CD4-positive, alpha-beta T cell treated with Interleukin-6 for 4 hours (primary cell): ENCODE results near the gene VSIG2.

Experiments used
- DNase-seq: peaks from one replicate; pipeline ENCODE4 v3.0.0-alpha.2; 2020; ENCODE audit warnings: mixed read lengths

VSIG2 gene

DNA sequence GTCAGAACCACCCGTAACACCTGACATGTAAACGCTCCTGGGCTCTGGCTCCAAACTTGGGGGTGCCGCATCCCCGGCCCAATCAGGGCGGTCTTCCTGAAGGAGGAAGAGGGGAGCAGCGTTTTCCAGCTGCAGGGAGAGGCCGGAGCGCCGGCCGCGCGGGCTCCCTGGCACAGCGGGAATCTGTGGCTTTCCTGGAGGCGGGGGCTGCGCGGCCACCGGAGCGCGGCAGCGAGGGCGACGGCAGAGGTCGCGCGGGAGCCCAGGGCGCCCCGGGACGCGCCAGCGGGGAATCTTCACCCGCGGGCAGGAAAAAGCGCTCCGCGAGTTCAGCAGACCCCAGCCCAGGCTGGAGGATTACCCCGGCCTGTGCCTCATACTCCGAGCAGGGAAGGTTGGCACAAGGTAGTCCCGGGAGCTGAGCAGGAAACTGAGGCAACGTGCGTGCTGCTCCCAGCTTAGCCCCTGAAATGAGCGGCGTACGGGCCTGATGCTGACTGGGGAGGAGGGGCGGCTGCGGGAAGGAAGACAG, 10.6 kb upstream of the VSIG2 start:
- DNase-seq: no peak

DNA sequence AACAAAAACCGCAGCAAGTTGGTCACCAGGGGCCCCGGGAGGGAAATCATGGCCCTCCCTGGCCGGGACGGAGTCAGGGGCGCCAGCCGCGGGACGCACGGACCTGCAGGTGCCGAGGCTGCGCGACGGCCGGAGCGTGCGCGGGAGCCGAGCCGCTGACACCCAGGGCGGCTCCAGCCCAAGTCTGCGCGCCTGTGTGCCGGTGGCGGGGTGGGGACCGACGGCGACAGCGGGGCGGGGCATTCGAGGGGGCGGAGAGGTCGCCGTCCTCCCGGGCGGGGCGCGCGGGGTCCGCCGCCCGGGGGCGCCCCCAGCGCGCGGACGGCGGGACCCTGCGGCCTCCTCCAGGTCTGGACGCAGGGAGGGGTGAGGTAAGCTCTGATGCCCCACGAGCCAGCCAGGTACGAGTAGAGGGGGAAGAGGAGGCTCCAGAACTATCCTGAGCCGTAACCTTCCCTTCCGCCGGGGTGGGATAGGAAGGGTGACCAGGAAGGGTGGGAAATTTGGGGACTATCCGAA, 10.1 kb upstream of the VSIG2 start, which contains the start of gene ESAM:
ESAM (minus strand) TSS at position 186 of the 519 bp plus-strand sequence; CDS start at position 50, 136 bp downstream.
- DNase-seq: peak; percentile 78

DNA sequence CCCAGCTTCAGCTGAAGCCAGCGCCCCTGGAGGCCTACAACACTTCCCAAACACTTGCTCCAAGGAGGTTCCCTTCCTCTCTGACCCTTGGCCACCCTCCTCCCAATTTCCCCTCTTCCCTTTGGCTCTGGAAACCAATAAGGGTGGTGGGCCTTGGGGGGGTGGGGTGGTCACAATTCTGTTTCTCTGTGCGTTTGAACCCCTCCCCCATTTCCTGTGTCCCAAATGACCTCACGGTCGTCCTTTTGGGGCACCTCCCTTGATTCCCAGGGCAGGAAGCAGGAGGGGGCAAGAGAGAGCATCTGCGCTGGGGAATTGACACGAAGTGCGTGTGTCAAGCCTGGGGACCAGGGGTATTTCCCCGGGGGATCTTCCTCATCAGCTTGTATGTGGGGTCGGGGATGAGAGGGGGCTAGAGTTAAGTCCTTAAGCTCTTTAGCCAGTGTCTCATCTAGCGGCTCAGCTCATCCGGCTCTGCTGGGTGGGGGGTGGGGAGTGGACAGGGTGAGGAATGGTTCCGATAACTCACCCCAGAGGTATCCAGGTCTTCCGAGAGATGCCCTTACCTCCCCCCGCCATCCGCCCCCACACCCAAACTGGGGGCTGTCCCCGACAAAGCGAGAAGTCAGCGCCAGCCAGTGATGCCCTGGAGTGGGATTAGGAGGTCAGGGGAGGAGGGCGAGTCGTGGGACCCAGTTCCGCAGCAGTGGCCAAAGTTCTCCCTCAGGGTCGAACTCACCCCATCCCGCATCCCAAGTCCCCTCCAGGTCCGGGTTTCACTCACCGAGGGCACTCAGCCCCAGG, 9.4 kb upstream of the VSIG2 start:
- DNase-seq: no peak

- DNase-seq: no peak
These were observed 8.8 kb upstream of the VSIG2 start for GRCh38 chr11:124760806-124761205.

GRCh38 chr11:124760205-124760652, 8.2 kb upstream of the VSIG2 start:
- DNase-seq: no peak

- no peak for DNase-seq
These were observed 7.5 kb upstream of the VSIG2 start for GRCh38 chr11:124759266-124760204.

GRCh38 chr11:124758355-124759265, 6.6 kb upstream of the VSIG2 start:
- peak; percentile 76 for DNase-seq

- no peak for DNase-seq
These were observed 5.3 kb upstream of the VSIG2 start for GRCh38 chr11:124757320-124757719.

GRCh38 chr11:124756753-124757227, 4.7 kb upstream of the VSIG2 start:
- DNase-seq: no peak

- DNase-seq: no peak
These were observed 4.1 kb upstream of the VSIG2 start for GRCh38 chr11:124756033-124756752.

GRCh38 chr11:124754710-124755109, 2.7 kb upstream of the VSIG2 start:
- no peak for DNase-seq

DNA sequence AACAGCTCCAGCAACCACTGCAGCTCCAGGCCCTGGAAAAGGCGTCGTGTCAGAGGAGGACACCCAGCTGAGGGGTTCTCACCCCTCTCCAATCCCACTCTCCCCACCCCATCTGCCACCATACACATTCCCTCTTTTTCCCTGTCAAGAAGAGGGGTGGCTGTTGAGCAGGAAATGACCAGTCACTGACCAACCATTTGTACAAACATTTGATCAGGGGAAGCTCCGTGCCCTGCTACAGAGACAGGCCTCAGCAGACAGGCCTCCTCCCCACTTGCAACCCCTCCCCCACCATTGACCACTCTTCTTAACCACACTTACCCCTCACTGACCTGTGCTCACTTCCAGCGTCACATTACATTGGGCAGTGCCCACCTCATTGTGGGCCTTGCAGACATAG, 2.3 kb upstream of the VSIG2 start:
- DNase-seq: no peak

- no peak for DNase-seq
These were observed 1.6 kb upstream of the VSIG2 start for GRCh38 chr11:124753624-124754023.

GRCh38 chr11:124753205-124753604, 1.1 kb upstream of the VSIG2 start:
- DNase-seq: no peak

- DNase-seq: no peak
These were observed 532 bp upstream of the VSIG2 start for GRCh38 chr11:124752471-124753102.

DNA sequence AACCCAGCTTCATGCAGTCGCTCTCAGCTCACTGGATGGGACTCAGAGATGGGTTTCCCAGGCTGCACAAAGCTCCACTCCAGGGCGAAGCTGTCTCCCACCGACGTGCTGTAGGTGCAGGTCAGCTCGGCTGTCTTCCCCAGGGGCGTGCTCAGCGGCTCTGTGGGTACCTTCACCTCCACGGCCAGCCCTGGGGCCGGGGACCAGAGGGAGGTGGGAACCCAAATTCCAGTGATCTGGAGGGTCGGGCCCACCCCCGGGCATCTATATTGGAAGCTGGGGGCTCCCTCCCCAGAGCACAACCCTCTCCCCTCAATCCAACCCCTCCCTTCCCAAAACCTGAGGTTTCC, 689 bp downstream of the VSIG2 start:
- no peak for DNase-seq

- no peak for DNase-seq
These were observed 2.1 kb downstream of the VSIG2 start for GRCh38 chr11:124749912-124750311.

- no peak for DNase-seq
These were observed 3.3 kb downstream of the VSIG2 start for GRCh38 chr11:124748481-124749343.

DNA sequence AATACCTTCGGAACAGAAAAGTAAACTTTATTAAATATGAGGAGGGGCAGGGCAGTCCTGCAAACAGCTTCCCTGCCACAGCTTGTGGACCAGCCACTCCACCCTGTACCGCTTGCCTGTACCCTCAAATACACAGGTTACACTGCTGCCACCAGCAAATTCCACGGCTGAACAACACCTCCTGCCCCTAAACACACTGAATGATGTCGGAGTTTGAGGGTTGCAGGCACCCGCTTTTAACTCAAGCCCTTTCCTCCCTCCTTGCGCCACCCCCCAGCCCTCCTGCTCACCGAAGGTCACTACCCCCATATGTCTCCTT, 4.0 kb downstream of the VSIG2 start:
- DNase-seq: no peak
